Choroid plexus epithelial cell (primary cell): ENCODE measurements around the gene CD300A.

Experiments used
- DNase-seq: peaks from one replicate; pipeline ENCODE4 v3.0.0-alpha.2; 2010; ENCODE audit warnings: low read depth
- H3K4me3 ChIP-seq: 2 replicates; pipeline ENCODE4 v1.5.1; 2011; ENCODE audit warnings: low read depth, mild to moderate bottlenecking, control low read depth, low read length, moderate library complexity
- CTCF ChIP-seq: conservative IDR thresholded peaks from 2 replicates; pipeline ENCODE4 v1.5.1; 2011; ENCODE audit warnings: low read depth, mild to moderate bottlenecking, control low read depth, inconsistent platforms, low read length, moderate library complexity

Gene CD300A

GRCh38 chr17:74466111-74466827, at the start of gene CD300A:
Gene CD300A (plus strand): TSS chr17:74466634. CDS start chr17:74466704, 70 bp downstream.
- H3K4me3 ChIP-seq, result no peak within 1 kb of the TSS
- DNase-seq, result no peak

GRCh38 chr17:74417178-74418045, 49.0 kb upstream of the CD300A start:
- peak; percentile 13 for DNase-seq
- TF ChIP-seq CTCF, result no peak
- H3K4me3 ChIP-seq, result no peak overlapping the region

More at GRCh38 chr17:74466111-74466827, at the start of gene CD300A:
- no peak for TF ChIP-seq CTCF

GRCh38 chr17:74419928-74420411, 46.5 kb upstream of the CD300A start:
- TF ChIP-seq CTCF, result no peak
- DNase-seq, result no peak
- no peak overlapping the region for H3K4me3 ChIP-seq

DNA sequence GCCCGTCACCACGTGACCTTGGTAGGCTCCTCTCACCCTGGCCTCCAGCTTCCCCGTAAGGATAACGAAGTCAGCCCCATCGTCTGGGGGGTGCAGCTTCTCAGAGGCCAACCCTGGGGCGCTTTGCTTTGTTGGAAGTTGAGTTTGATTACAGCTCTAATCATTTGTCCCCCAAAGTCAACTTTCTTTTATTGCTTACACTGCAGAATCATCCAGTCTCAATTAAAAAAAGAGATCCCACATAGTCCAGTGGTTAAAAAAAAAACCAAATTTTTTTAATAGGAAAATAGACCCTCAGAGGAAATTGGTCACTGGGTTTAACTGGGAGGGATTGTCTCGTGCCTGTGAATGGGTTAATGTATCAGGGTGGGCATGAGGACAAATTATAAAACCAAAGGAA, 42.3 kb upstream of the CD300A start:
- no peak for DNase-seq
- no peak overlapping the region for H3K4me3 ChIP-seq
- no peak for TF ChIP-seq CTCF

DNA sequence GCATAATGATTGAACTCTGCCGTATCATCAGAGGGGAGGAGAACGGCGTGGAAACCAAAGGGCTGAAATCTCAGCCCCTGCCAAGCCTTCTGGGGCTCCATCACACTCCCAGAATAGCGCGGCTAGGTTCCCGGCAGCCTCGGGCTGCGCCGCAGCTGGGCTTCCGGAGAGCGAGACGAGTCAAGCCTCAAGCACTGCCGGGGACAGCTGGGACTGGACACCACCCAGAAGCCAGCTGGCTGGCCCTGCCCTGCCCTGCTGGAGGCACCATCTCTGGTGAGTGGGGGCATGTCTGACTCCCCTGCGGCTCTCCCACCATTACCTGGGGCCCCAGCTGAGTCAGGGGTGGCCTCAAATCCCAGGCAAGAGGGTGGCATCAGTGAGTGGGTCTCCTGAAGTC, 41.8 kb upstream of the CD300A start:
- DNase-seq, result no peak
- no peak overlapping the region for H3K4me3 ChIP-seq
- no peak for TF ChIP-seq CTCF

GRCh38 chr17:74426551-74427047, 39.8 kb upstream of the CD300A start:
- no peak overlapping the region for H3K4me3 ChIP-seq
- DNase-seq, result no peak
- TF ChIP-seq CTCF, result no peak
